GM18861 (cell line): ENCODE results near the gene REV3L.
"Not testable (repeated sequence)": the region's sequence is repeated elsewhere in the genome, so short reads cannot be mapped to it uniquely, and the experiment has no call there.

Experiments
- ATAC-seq: cut with Tn5 transposase; IDR thresholded peaks from one replicate; pipeline ENCODE4 v1.9.1; 2021; ENCODE audit not compliant: unreplicated experiment

REV3L gene

GRCh38 chr6:111482959-111483735 is at the start of gene REV3L:
Gene REV3L (minus strand): TSS chr6:111483218. CDS start chr6:111482888, 330 bp downstream.
- ATAC-seq, result peak; percentile 13

- no peak for ATAC-seq
These were observed 48.2 kb upstream of the REV3L start for GRCh38 chr6:111531185-111531584.

- no peak for ATAC-seq
These were observed 47.6 kb upstream of the REV3L start for GRCh38 chr6:111530667-111531066.

- ATAC-seq, result no peak
These were observed 47.2 kb upstream of the REV3L start for GRCh38 chr6:111530218-111530617.

- ATAC-seq, result no peak
These were observed 44.3 kb upstream of the REV3L start for GRCh38 chr6:111527367-111527766.

- no peak for ATAC-seq
These were observed 41.7 kb upstream of the REV3L start for GRCh38 chr6:111524735-111525134.

GRCh38 chr6:111524252-111524651 is 41.2 kb upstream of the REV3L start:
- no peak for ATAC-seq

- no peak for ATAC-seq
These were observed 40.6 kb upstream of the REV3L start for GRCh38 chr6:111523484-111524167.

- ATAC-seq, result no peak
These were observed 39.5 kb upstream of the REV3L start for GRCh38 chr6:111522393-111523020.

- ATAC-seq, result no peak
These were observed 38.7 kb upstream of the REV3L start for GRCh38 chr6:111521497-111522270.

- no peak for ATAC-seq
These were observed 37.5 kb upstream of the REV3L start for GRCh38 chr6:111520524-111520923.

GRCh38 chr6:111517965-111518364 is 34.9 kb upstream of the REV3L start:
- ATAC-seq, result no peak

- ATAC-seq, result no peak
These were observed 32.2 kb upstream of the REV3L start for GRCh38 chr6:111515259-111515658.

GRCh38 chr6:111514531-111514930 is 31.5 kb upstream of the REV3L start:
- ATAC-seq, result not testable (repeated sequence)

- ATAC-seq, result not testable (repeated sequence)
These were observed 24.2 kb upstream of the REV3L start for GRCh38 chr6:111507219-111507618.

GRCh38 chr6:111505498-111505897 is 22.5 kb upstream of the REV3L start:
- ATAC-seq, result not testable (repeated sequence)

- ATAC-seq, result no peak
These were observed 20.6 kb upstream of the REV3L start for GRCh38 chr6:111503660-111504059.

GRCh38 chr6:111503194-111503593 is 20.2 kb upstream of the REV3L start:
- ATAC-seq, result no peak

GRCh38 chr6:111502154-111502553 is 19.1 kb upstream of the REV3L start:
- ATAC-seq, result no peak

- no peak for ATAC-seq
These were observed 16.3 kb upstream of the REV3L start for GRCh38 chr6:111499269-111499793.
